ENCODE measurements around the gene MYBPC3. TPM values are rescaled to one million over a fixed set of nuclear protein-coding genes. Genes with fewer than 3 reads are reported as not detected.

The MYBPC3 gene
- total RNA-seq, 1 donor from 2014 or later: not detected

- TF ChIP-seq, protein P1, sequence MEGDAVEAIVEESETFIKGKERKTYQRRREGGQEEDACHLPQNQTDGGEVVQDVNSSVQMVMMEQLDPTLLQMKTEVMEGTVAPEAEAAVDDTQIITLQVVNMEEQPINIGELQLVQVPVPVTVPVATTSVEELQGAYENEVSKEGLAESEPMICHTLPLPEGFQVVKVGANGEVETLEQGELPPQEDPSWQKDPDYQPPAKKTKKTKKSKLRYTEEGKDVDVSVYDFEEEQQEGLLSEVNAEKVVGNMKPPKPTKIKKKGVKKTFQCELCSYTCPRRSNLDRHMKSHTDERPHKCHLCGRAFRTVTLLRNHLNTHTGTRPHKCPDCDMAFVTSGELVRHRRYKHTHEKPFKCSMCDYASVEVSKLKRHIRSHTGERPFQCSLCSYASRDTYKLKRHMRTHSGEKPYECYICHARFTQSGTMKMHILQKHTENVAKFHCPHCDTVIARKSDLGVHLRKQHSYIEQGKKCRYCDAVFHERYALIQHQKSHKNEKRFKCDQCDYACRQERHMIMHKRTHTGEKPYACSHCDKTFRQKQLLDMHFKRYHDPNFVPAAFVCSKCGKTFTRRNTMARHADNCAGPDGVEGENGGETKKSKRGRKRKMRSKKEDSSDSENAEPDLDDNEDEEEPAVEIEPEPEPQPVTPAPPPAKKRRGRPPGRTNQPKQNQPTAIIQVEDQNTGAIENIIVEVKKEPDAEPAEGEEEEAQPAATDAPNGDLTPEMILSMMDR (IDR thresholded peaks at IDR 0.05; ENCODE audit: insufficient read depth, low read length, poor library complexity, severe bottlenecking): no peak
- H3K4me3 ChIP-seq (ENCODE audit: low read depth, low read length): no peak overlapping the region
- no peak for DNase-seq (ENCODE audit: low read depth)
- no peaks in the 10 kb centered on the region for H3K36me3 ChIP-seq (ENCODE audit: control insufficient read depth, insufficient read depth, low read length)
- H3K27me3 ChIP-seq (ENCODE audit: control insufficient read depth, insufficient read depth, low read length): peaks cover 9% of the 10 kb centered on the region
These were observed 10.3 kb downstream of the MYBPC3 start for GRCh38 chr11:47342036-47342803.

DNA sequence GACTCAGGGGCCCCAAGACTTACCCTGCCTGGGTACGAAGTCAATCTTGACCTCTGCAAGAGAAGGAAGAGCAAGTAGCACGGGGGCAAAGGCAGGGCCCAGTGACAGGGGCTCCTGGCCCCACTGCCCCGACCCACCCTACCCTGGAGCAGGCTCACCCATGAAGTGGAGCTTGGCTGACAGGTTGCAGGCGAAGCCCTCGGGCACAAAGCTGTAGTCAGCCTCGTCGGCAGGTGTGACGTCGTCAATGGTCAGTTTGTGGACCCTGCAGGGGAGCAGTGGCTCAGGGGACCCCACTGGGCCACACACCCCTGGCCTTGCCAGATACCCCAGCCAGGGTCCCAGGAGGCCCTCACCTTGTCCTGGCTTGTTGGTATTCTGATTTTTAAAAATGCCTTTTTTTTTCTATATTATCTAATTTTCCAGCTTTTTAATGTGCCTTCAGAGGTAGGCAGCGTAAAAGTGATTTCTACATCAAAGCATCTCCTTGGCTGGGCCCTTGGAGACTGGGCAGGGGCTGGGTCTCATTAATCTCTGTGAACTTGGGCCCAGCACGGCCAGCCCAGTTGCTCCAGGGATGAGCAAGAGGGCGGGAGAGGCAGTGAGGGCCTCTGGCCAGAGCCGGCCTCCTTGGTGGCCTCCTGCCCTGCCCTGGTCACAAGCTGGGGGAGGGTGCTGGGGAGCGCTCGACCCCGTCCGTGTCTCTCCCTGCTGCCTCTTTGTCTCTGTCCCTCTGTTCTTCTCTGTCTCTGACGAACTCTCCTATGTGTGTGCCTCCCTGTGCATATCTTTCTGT is 11.3 kb downstream of the MYBPC3 start:
- H3K4me3 ChIP-seq (ENCODE audit: low read depth, low read length): no peak overlapping the region
- H3K36me3 ChIP-seq (ENCODE audit: control insufficient read depth, insufficient read depth, low read length): no peaks in the 10 kb centered on the region
- DNase-seq (ENCODE audit: low read depth): no peak
- TF ChIP-seq, protein P1 (IDR thresholded peaks at IDR 0.05; ENCODE audit: insufficient read depth, low read length, poor library complexity, severe bottlenecking): no peak
- H3K27me3 ChIP-seq (ENCODE audit: control insufficient read depth, insufficient read depth, low read length): peaks cover 7% of the 10 kb centered on the region

DNA sequence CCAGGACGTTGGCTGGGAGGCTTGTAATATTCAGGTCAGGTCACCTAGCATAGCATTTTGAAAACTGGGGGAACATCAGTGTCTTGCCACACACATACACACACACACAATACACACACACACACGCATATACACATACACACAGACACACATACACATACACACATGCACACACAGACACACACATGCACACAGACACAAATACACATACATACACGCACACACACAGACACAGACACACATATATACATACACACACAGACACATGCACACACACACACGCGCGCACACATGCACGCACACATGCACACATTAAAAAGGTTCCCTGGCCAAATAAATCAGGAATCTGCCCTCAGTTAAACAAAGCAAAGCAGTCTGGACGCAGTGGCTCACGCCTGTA is 12.5 kb downstream of the MYBPC3 start:
- Histone ChIP-seq H3K36me3 (ENCODE audit: control insufficient read depth, insufficient read depth, low read length) (no peaks in the 10 kb centered on the region), H3K4me3 (ENCODE audit: low read depth, low read length) (no peak overlapping the region), H3K27me3 (ENCODE audit: control insufficient read depth, insufficient read depth, low read length) (peaks cover 4% of the 10 kb centered on the region)
- DNase-seq (ENCODE audit: low read depth): no peak
- TF ChIP-seq, protein P1 (IDR thresholded peaks at IDR 0.05; ENCODE audit: insufficient read depth, low read length, poor library complexity, severe bottlenecking): no peak

GRCh38 chr11:47338396-47339241 is 13.9 kb downstream of the MYBPC3 start:
- Histone ChIP-seq H3K36me3 (ENCODE audit: control insufficient read depth, insufficient read depth, low read length) (no peaks in the 10 kb centered on the region), H3K27me3 (ENCODE audit: control insufficient read depth, insufficient read depth, low read length) (no peaks in the 10 kb centered on the region), H3K4me3 (ENCODE audit: low read depth, low read length) (no peak overlapping the region)
- TF ChIP-seq, protein P1 (IDR thresholded peaks at IDR 0.05; ENCODE audit: insufficient read depth, low read length, poor library complexity, severe bottlenecking): no peak
- DNase-seq (ENCODE audit: low read depth): no peak

GRCh38 chr11:47337229-47337924 is 15.1 kb downstream of the MYBPC3 start:
- no peaks in the 10 kb centered on the region for H3K36me3 ChIP-seq (ENCODE audit: control insufficient read depth, insufficient read depth, low read length)
- TF ChIP-seq, protein P1 (IDR thresholded peaks at IDR 0.05; ENCODE audit: insufficient read depth, low read length, poor library complexity, severe bottlenecking): no peak
- H3K27me3 ChIP-seq (ENCODE audit: control insufficient read depth, insufficient read depth, low read length): no peaks in the 10 kb centered on the region
- DNase-seq (ENCODE audit: low read depth): no peak
- no peak overlapping the region for H3K4me3 ChIP-seq (ENCODE audit: low read depth, low read length)

Measured in kidney epithelial cell (primary cell).